Esophagus squamous epithelium (tissue), 5 donors: ENCODE data around the gene MYO1D. TPM values are rescaled to one million over a fixed set of nuclear protein-coding genes. Genes with fewer than 3 reads are reported as not detected.
A peak's percentile ranks its signal among the peaks of the same experiment; 100 is the strongest.

Experiments
- DNase-seq: peaks from one replicate; lab custom pipeline; 2025; lab: John Stamatoyannopoulos, UW
- H3K27ac ChIP-seq, 4 donors: fragments of 200-600 bp; sonication (generic); one replicate each; pipeline ENCODE4 v1.5.1; 2016 to 2019; ENCODE audit warnings: mild to moderate bottlenecking in 1 of 4
- H3K27me3 ChIP-seq, 4 donors: fragments of 200-600 bp; sonication (generic); 1 replicate in 3 of 4; 2 replicates in 1 of 4; pipeline versions ENCODE4 v1.5.1 to v1.6.0; 2017 to 2021; ENCODE audit warnings: antibody characterized with exemption in 1 of 4
- H3K36me3 ChIP-seq, 3 donors: fragments of 200-600 bp; sonication (generic); one replicate each; pipeline ENCODE4 v1.5.1; 2016 to 2019
- H3K4me1 ChIP-seq, 3 donors: fragments of 200-600 bp; sonication (generic); one replicate each; pipeline ENCODE4 v1.5.1; 2017 to 2019
- H3K4me3 ChIP-seq, 4 donors: fragments of 200-600 bp; sonication (generic); 1 replicate in 3 of 4; 2 replicates in 1 of 4; pipeline ENCODE4 v1.5.1; 2016 to 2019; ENCODE audit warnings: mild to moderate bottlenecking in 2 of 4, moderate library complexity in 1 of 4
- H3K9me3 ChIP-seq, 3 donors: fragments of 200-600 bp; sonication (generic); one replicate each; pipeline ENCODE4 v1.5.1; 2016 to 2019
- CTCF ChIP-seq, 6 experiments: fragments of 450-650 bp in 4 of 6; fragments of 200-600 bp in 2 of 6; sonication (generic) in 2 of 6; IDR thresholded peaks; one replicate each; pipeline ENCODE4 v1.5.1; 2016 to 2019; ENCODE audit warnings: antibody characterized with exemption in 6 of 6, mild to moderate bottlenecking in 4 of 6, moderate library complexity in 4 of 6
- POLR2A ChIP-seq, 4 donors: fragments of 450-650 bp; IDR thresholded peaks; one replicate each; pipeline ENCODE4 v1.6.1; 2017; ENCODE audit warnings: antibody characterized with exemption in 4 of 4, mild to moderate bottlenecking in 4 of 4, moderate library complexity in 3 of 4
- WGBS, 2 donors: methylation state at CpG; one replicate each; pipeline ENCODE4 v1.1.5; 2018; 5-methylcytosine and 5-hydroxymethylcytosine counted together
- intact Hi-C: fragments of 100-400 bp; cut with DNase I; formaldehyde crosslinking; loops from one replicate; pipeline ENCODE4 v1.15.0; 2022
- total RNA-seq, 4 donors: library from RNA; depleted of rRNA; stranded (reverse); fragments of >200 nt; gene quantifications; one replicate each; pipeline ENCODE4 v1.1.0, GENCODE V29; 2016
- donor health status: DM: yes; HTN: yes; CAD: no.

The MYO1D gene
- total RNA-seq, 4 donors from 2014 or later, result 58.8 to 86.8 (median 64.3) TPM

- Histone ChIP-seq H3K9me3 (no peaks in the 10 kb centered on the region), H3K27ac (no peak overlapping the region), H3K4me3 (no peak overlapping the region), H3K4me1 (peaks cover 0 to 22% (median 5%) of the 10 kb centered on the region in 3 donors), H3K27me3 (no peaks in the 10 kb centered on the region), H3K36me3 (no peaks in the 10 kb centered on the region)
- no peak for DNase-seq
- intact Hi-C loops, result no loop called here
- TF ChIP-seq CTCF (IDR thresholded peaks at IDR 0.05) (no peak), POLR2A (IDR thresholded peaks at IDR 0.05) (no peak)
- WGBS, 2 donors, result 75 to 82% methylated on average over 1 of the region's 1 CpG
These were observed 84.7 kb downstream of the MYO1D start for GRCh38 chr17:32792207-32792606.

- 91 to 92% methylated on average over 2 to 3 of the region's 3 CpGs for WGBS, 2 donors
- TF ChIP-seq POLR2A (IDR thresholded peaks at IDR 0.05) (no peak), CTCF (IDR thresholded peaks at IDR 0.05) (no peak)
- no peaks in the 10 kb centered on the region for H3K4me1 ChIP-seq
These were observed 90.8 kb downstream of the MYO1D start for GRCh38 chr17:32786169-32786568.

GRCh38 chr17:32784113-32784512 is 92.8 kb downstream of the MYO1D start:
- WGBS, 2 donors, result 68 to 77% methylated on average over 3 of the region's 3 CpGs
- intact Hi-C loops, result loop anchor here (5.0 to 10.0 kb wide), 2 partner anchors 98 to 211 kb away; partner anchors contain the start of gene SPACA3
- Histone ChIP-seq H3K4me1 (no peaks in the 10 kb centered on the region), H3K9me3 (no peaks in the 10 kb centered on the region), H3K4me3 (no peak overlapping the region), H3K36me3 (peaks cover 0 to 6% (median 0%) of the 10 kb centered on the region in 3 donors), H3K27ac (no peak overlapping the region), H3K27me3 (no peaks in the 10 kb centered on the region)
- no peak for TF ChIP-seq CTCF (IDR thresholded peaks at IDR 0.05)
- no peak for TF ChIP-seq POLR2A (IDR thresholded peaks at IDR 0.05)
- DNase-seq, result no peak

More at GRCh38 chr17:32786169-32786568, 90.8 kb downstream of the MYO1D start:
- H3K9me3 ChIP-seq, result no peaks in the 10 kb centered on the region
- H3K36me3 ChIP-seq, result no peaks in the 10 kb centered on the region
- H3K4me3 ChIP-seq, result no peak overlapping the region
- DNase-seq, result no peak
- intact Hi-C loops, result loop anchor here (10.0 kb wide), 1 partner anchor 209 kb away; the partner anchor contains the start of gene SPACA3
- no peaks in the 10 kb centered on the region for H3K27me3 ChIP-seq
- H3K27ac ChIP-seq, result no peak overlapping the region

- Histone ChIP-seq H3K27ac (no peak overlapping the region), H3K4me1 (no peaks in the 10 kb centered on the region), H3K27me3 (no peaks in the 10 kb centered on the region), H3K9me3 (no peaks in the 10 kb centered on the region), H3K4me3 (no peak overlapping the region), H3K36me3 (peaks cover 0 to 6% (median 0%) of the 10 kb centered on the region in 3 donors)
- no peak for DNase-seq
- 24 to 34% methylated on average over 3 of the region's 3 CpGs for WGBS, 2 donors
- intact Hi-C loops, result loop anchor here (5.0 to 10.0 kb wide), 2 partner anchors 99 to 211 kb away; partner anchors contain the start of gene SPACA3
- TF ChIP-seq CTCF (IDR thresholded peaks at IDR 0.05) (peak; percentile 69 to 86 (median 76)), POLR2A (IDR thresholded peaks at IDR 0.05) (no peak)
These were observed 93.3 kb downstream of the MYO1D start for GRCh38 chr17:32783602-32784001.

GRCh38 chr17:32780721-32781120 is 96.2 kb downstream of the MYO1D start:
- DNase-seq, result no peak
- Histone ChIP-seq H3K36me3 (peaks cover 0 to 24% (median 0%) of the 10 kb centered on the region in 3 donors), H3K27ac (no peak overlapping the region), H3K4me3 (no peak overlapping the region), H3K4me1 (no peaks in the 10 kb centered on the region), H3K27me3 (no peaks in the 10 kb centered on the region), H3K9me3 (no peaks in the 10 kb centered on the region)
- intact Hi-C loops, result loop anchor here (5.0 to 10.0 kb wide), 2 partner anchors 102 to 214 kb away; partner anchors contain the start of gene SPACA3
- TF ChIP-seq CTCF (IDR thresholded peaks at IDR 0.05), result no peak
- TF ChIP-seq POLR2A (IDR thresholded peaks at IDR 0.05), result no peak
- 88 to 92% methylated on average over 6 of the region's 6 CpGs for WGBS, 2 donors
